ENCODE measurements around the gene C17orf75. TPM values are rescaled to one million over a fixed set of nuclear protein-coding genes. Genes with fewer than 3 reads are reported as not detected.
"Not testable (repeated sequence)": the region's sequence is repeated elsewhere in the genome, so short reads cannot be mapped to it uniquely, and the experiment has no call there.

C17orf75 gene
- total RNA-seq, 1 experiment from 2014 or later: 22.5 TPM

GRCh38 chr17:32320847-32321246, 21.1 kb downstream of the C17orf75 start:
- ChIA-PET RAD21 (ENCODE audit: low non-redundant PET in 1 of 2, low total read pairs in 2 of 2, uncharacterized antibody in 2 of 2, unreplicated experiment in 2 of 2) (no interaction called here), POLR2A (no interaction called here), CTCF (interaction anchor here (1.1 kb wide), 1 partner anchor 68 kb away, joined by 3 read pairs; no protein-coding TSS in a partner anchor)
- no TSS peak for BruUV-seq (replicated peaks)
- Histone ChIP-seq H3K27me3 (ENCODE audit: insufficient read depth, low read length) (no peaks in the 10 kb centered on the region), H3K27ac (ENCODE audit: low read depth, low read length) (no peak overlapping the region), H2AFZ (ENCODE audit: low read depth, low read length, poor library complexity, severe bottlenecking) (no peak overlapping the region), H3K79me2 (ENCODE audit: insufficient read depth, low read length) (no peaks in the 10 kb centered on the region), H3K4me3 (replicated peaks in 1 of 2; ENCODE audit: low read depth in 1 of 2, low read length in 2 of 2) (no peak overlapping the region), H3K4me1 (ENCODE audit: control insufficient read depth in 1 of 2, insufficient read depth in 2 of 2, low read length in 2 of 2) (no peaks in the 10 kb centered on the region), H3K4me2 (ENCODE audit: low read length) (no peak overlapping the region), H3K9me3 (ENCODE audit: control insufficient read depth in 1 of 2, insufficient read depth in 1 of 2, low read depth in 1 of 2, low read length in 2 of 2) (no peaks in the 10 kb centered on the region), H3K36me3 (ENCODE audit: control insufficient read depth in 1 of 2, insufficient read depth in 2 of 2, low read length in 2 of 2) (no peaks in the 10 kb centered on the region), H4K20me1 (ENCODE audit: insufficient read depth) (no peaks in the 10 kb centered on the region), H3K9me2 (ENCODE audit: insufficient read depth) (no peaks in the 10 kb centered on the region), H3K9ac (ENCODE audit: low read length) (no peak overlapping the region)
- ATAC-seq: no peak
- intact Hi-C loops (cut with micrococcal nuclease): no loop called here
- no peak for DNase-seq (ENCODE audit: low read depth, low spot score)
- no peak for TF ChIP-seq CBX3 (IDR thresholded peaks at IDR 0.05; ENCODE audit: low read depth)
- no peak for TF ChIP-seq SIN3A (IDR thresholded peaks at IDR 0.05; ENCODE audit: low read depth)
- no peak for TF ChIP-seq POLR2A (IDR thresholded peaks at IDR 0.05; ENCODE audit: borderline replicate concordance, extremely low read depth, insufficient read depth, insufficient read length)
- no peak for TF ChIP-seq FOSL1 (IDR thresholded peaks at IDR 0.05; ENCODE audit: low read depth)
- no peak for TF ChIP-seq TCF7L2 (IDR thresholded peaks at IDR 0.05; ENCODE audit: borderline replicate concordance, extremely low read depth, insufficient read depth, insufficient read length)
- no peak for TF ChIP-seq POLR2AphosphoS5 (IDR thresholded peaks at IDR 0.05; ENCODE audit: low read depth, low read length)
- no peak for TF ChIP-seq ELF1 (IDR thresholded peaks at IDR 0.05; ENCODE audit: borderline replicate concordance, low read depth)
- no peak for TF ChIP-seq EGR1 (IDR thresholded peaks at IDR 0.05; ENCODE audit: low read depth)
- no peak for TF ChIP-seq ZFX (IDR thresholded peaks at IDR 0.05)
- TF ChIP-seq CEBPB (IDR thresholded peaks at IDR 0.05; ENCODE audit: low read depth): no peak
- TF ChIP-seq SP1 (IDR thresholded peaks at IDR 0.05; ENCODE audit: low read depth): no peak
- no peak for TF ChIP-seq SRF (IDR thresholded peaks at IDR 0.05; ENCODE audit: low read depth)
- no peak for TF ChIP-seq MAX (IDR thresholded peaks at IDR 0.05)
- no peak for TF ChIP-seq RAD21 (IDR thresholded peaks at IDR 0.05; ENCODE audit: low read depth)
- TF ChIP-seq YY1 (IDR thresholded peaks at IDR 0.05; ENCODE audit: extremely low read depth, insufficient replicate concordance, low read depth, low read length): no peak

GRCh38 chr17:32320080-32320479, 21.9 kb downstream of the C17orf75 start:
- intact Hi-C loops (cut with micrococcal nuclease); H3K4me3 ChIP-seq (replicated peaks in 1 of 2; ENCODE audit: low read depth in 1 of 2, low read length in 2 of 2); ATAC-seq; H3K4me2 ChIP-seq (ENCODE audit: low read length); H3K9ac ChIP-seq (ENCODE audit: low read length); H3K4me1 ChIP-seq (ENCODE audit: control insufficient read depth in 1 of 2, insufficient read depth in 2 of 2, low read length in 2 of 2); BruUV-seq (replicated peaks); H3K36me3 ChIP-seq (ENCODE audit: control insufficient read depth in 1 of 2, insufficient read depth in 2 of 2, low read length in 2 of 2); H3K27me3 ChIP-seq (ENCODE audit: insufficient read depth, low read length); H2AFZ ChIP-seq (ENCODE audit: low read depth, low read length, poor library complexity, severe bottlenecking); H3K9me2 ChIP-seq (ENCODE audit: insufficient read depth); H3K9me3 ChIP-seq (ENCODE audit: control insufficient read depth in 1 of 2, insufficient read depth in 1 of 2, low read depth in 1 of 2, low read length in 2 of 2); H4K20me1 ChIP-seq (ENCODE audit: insufficient read depth); POLR2A ChIA-PET; DNase-seq (ENCODE audit: low read depth, low spot score); H3K27ac ChIP-seq (ENCODE audit: low read depth, low read length); H3K79me2 ChIP-seq (ENCODE audit: insufficient read depth, low read length): not testable (repeated sequence)
- ChIA-PET RAD21 (ENCODE audit: low non-redundant PET in 1 of 2, low total read pairs in 2 of 2, uncharacterized antibody in 2 of 2, unreplicated experiment in 2 of 2) (interaction anchor here in 1 of 2 experiments (2.5 kb wide), 1 partner anchor 67 kb away, joined by 10 read pairs; no protein-coding TSS in a partner anchor), CTCF (interaction anchor here (1.1 to 3.3 kb wide), 2 partner anchors 8 to 67 kb away, joined by 3 to 17 read pairs; no protein-coding TSS in a partner anchor)

Measured in HCT116 (cell line).